ENCODE data around the gene MBP.
A peak's percentile ranks its signal among the peaks of the same experiment; 100 is the strongest.
"Not testable (repeated sequence)": the region's sequence is repeated elsewhere in the genome, so short reads cannot be mapped to it uniquely, and the experiment has no call there.

The MBP gene

DNA sequence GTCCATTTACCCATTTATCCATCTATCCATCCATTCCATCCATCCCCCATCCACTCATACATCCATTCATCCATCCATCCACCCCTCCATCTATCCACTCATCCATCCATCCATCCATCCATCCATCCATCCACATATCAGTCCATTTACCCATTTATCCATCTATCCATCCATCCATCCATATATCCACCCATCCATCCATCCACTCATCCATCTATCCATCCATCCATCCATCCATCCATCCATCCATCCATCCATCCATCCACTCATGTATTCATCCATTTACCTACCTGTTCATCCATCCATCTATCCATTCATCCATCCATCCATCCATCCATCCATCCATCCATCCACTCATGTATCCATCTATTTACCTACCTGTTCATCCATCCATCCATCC lies 113.9 kb downstream of the MBP start:
- DNase-seq = not testable (repeated sequence)

DNA sequence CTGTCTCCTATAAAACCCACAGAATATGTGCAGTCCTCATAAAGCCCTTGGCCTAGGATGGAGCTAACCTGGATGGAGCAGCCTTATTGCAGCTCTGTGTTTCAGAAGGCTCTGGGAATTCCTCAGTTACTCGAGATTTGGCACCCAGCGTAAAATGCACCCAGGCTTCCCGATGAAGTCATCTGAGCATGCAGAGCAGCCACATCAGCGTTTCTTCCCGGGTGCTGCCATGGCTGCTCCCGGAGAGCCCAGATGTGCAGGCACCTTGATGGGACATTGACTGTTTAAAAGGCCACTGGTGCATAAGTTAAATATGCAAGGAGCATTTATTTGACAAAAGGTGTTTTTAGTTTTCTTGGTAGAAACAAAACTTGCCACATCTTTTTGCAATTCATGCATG lies 115.2 kb downstream of the MBP start:
- DNase-seq = no peak

DNA sequence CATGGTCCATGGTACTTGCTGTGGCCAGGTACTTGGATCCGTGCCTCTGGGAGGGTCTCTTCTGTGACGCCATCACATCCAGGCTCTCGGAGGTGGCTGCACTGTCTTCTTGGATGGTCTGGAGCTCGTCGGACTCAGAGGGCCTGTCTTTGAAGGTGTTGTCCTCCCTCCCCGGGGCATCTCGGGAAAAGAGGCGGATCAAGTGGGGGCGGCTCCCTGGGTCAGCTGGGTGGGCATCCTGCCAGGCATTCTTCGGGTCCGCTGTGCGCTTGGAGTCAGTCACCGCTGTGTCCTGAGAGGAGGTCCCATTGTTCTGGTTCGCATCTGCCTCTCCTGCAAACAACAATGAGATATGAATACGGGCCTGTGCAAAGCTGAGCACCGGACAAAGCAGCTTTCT lies 115.6 kb downstream of the MBP start:
- no peak for DNase-seq

DNA sequence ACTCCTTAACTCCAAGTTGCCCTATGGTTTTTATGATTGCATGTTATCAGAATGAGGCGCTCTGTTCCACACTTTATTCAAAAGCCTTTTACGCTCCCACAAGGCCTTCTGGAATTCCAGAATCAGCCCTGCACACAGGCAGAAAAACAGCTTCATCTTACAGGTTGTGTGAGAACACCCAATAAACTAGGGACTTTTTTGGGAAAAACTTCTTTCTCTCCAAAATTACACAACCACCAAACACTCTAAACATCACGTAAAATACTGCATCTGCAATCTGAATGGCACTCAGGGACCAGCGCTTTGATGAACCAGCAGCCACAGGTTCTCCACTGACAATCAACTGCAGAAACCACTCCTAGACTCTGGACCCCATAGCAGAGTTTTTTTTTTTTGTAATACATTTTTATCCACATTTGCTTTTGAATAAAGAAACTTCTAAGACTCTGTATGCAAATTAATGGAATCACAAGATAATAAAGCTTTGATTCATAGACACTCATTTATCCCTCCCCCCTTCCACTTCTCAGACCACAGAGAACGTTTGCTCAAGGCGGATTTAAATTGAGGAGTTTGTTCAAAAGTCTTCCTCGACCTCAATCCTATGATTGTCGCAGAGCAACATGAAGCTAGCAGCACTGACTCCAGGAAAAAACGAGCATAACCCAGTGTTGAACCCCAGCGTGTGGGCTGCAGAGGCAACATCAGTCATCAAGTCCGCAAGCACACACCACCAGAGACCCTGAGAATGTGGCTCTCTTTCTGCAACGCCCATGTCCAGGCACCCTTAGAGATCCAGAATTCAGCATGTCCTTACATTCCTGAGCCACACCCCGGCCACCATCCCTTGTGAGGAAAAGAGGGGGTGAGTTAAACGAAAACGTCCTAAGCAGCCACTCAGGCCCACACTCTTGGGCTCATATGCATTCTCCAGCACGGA lies 116.5 kb downstream of the MBP start:
- no peak for DNase-seq

DNA sequence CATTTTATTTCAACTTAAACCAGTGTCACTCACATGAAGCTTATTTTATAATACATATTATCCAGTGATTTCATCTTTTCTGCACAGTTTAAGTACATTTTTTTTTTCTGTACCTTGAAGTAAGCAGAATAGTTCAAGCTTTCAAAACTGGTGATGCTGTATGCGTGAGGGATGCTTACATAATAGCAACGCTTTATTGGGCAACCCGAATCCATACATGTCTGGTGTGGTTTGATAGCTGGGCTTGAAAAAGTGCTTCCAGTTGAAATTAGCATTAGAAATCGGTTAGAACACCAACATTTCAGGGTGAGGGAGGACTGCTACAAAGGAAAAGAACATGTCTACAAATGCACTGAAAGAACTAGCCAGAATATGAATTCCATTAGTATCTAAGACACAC lies 117.4 kb downstream of the MBP start:
- DNase-seq = no peak

DNA sequence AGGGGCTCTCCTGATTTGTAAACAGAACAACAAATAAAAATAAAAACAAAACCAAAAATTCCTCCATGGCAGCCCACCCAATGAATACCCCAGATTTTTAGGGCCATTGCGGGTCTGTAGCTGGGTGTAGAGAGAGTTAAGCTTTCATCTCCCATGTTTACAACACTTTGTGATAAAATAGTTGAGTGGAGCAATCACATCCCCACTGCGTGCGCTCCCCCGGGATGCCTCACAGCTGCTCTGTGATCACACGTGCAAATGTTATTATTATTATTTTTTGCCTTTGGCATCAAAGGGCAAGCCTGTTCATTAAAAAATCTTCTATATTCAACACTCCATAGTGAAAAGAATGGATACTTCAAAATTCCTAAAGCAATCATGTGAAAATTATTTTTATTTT lies 118.0 kb downstream of the MBP start:
- no peak for DNase-seq

DNA sequence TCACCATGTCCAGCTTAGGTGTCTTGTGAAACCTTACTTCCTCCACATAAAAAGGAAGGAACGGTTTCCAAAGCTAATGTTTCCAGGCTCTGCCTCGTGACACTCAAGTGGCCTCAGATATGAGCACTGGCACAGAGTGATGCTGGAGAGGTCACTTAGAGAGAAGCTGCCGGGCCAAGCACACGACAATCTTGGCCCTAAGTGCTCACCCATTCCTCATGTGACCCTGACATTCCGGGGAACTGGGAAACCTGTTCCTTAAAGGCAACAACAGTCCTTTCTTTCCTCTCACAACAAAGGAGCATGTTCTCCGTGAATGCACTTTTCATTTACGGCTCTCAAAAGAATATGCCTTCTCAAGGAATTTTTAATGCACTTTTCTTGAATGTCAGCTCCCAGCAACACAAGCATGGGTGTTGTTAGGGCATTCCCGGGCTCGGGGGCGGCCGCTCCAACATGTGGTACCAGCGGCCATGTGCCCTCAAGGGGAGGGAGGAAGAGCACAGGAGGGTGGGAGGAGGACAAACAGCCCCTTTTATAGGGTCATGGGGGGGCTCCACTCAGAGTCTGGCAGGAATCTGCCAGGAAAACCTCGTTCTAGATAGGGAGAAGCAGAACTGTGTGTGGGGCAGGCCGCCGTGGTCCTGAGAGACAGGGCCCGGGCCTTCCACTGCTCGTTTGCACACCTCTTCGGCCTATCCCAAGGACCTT lies 118.6 kb downstream of the MBP start:
- no peak for DNase-seq

DNA sequence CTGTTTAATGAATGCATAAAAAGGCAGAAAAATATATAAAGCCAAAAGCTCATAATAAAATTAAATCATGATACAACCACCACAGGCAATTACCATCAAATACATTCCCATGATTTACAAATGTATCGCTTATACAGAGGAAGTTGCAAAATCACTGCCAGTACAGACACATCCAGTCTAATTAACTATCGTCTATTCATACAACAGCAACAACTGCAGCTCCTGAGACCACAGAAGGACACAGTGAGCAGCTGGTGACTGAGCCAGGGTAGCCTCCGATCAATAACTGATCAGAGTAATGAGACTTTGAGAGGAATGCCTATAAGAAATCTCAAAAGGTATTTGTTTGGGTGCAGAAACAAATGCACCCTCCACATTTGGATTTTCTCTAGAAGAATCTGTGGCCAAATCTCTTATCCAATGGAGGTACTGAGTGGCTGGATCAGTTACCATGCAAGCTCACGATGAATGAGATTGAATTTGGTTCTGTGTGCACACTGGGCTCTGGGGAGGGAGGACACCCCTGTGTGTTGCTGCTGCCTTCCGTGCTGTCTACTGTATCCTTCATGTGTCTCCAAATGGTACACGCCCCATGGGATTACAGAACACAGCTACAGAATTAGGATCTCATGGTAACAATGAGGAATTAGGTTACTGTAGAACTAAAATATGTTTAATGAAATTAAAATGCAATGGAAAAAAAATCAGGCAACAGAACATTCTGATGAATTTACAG lies 119.6 kb downstream of the MBP start:
- no peak for DNase-seq

DNA sequence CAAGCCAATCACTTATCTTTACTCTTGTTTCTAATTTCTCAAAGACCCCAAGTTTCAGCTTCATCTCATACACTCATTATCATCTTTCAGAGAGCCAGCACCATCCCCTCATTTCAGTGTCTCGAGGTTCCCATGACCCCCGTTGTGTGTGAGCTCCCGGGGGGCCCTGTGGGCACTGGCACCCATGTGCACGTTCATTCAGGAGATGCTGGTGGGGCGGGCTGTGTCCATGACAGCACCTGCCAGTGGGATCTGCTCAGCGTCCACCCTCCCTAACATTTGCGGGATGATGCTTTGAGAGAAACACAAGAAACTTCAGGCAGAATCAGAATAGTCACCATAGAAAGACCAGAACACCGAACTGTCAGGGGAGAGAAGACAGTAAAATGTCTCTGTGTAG lies 120.5 kb downstream of the MBP start:
- no peak for DNase-seq

DNA sequence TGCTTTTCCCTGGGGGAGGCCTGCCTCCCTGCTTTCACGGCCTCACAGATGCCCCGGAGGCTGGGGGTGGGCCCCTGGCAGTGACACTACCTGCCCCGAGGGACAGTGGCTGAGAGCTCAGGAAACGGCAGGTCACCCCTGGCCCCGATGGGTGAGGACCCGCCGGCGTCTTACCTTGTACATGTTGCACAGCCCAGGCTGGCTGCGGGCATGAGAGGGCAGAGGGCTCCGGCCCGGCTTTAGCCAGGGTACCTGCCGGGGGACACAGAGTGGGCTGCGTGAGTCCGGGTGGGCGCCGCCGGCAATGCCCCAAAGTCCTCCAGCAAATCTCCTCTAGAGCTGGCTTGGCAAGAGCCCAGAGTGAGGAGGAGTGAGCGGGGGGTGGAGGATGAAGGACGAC lies 122.9 kb downstream of the MBP start:
- no peak for DNase-seq

DNA sequence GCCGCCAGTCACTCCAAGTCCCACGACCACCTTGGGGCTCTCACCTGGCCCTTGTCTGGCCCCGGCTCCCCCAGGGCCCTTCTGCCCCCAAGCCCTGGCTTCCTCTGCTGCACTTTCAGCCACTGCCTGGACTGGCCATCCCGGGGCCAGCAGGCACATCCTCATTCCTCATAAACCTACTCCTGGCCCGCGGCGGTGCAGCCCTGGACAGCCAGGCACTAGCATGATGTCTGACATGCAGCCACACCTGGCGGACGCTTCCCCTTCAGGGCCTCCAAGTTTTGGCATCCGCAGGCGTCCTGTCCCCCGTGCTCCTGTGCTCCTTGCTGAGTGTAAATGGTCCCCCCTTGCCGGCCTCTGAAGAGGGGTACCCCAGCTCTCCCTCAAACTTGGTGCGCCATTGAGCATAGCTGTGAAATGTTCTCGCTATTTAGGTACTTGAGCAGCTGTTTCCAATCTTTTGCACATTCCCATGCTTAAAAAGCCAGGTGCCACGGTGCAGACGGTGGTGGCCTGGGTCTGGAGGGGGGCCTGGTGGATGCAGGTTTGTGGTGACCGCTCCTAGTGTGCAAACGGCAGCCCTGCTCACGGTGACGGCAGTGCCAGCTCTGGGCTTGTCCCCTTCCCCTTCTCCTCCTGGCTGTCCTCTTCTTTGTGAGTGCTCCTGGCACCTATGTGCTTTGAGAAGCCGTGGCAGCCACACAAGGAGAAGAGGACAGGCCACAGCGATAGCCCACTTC lies 123.8 kb downstream of the MBP start:
- DNase-seq = no peak

DNA sequence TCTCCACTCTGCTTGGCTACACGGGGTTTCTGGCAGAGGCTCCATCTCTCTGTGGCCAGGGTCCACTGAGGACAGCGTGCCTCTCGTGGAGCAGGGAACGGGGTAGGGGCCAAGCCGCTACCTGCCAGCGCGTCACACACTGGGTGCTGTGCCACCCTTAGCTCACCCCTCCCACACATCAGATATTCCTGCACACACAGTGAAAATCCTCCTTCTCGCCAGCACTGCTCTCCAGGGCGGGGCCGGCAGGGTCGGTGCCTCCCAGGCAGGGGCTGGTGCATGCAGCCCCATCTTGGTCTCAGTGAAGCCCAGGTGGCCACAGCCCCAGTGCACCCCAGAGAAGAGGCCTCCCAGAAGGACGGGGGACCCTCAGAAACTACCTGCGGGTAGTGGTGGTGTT lies 124.6 kb downstream of the MBP start:
- DNase-seq = no peak

DNA sequence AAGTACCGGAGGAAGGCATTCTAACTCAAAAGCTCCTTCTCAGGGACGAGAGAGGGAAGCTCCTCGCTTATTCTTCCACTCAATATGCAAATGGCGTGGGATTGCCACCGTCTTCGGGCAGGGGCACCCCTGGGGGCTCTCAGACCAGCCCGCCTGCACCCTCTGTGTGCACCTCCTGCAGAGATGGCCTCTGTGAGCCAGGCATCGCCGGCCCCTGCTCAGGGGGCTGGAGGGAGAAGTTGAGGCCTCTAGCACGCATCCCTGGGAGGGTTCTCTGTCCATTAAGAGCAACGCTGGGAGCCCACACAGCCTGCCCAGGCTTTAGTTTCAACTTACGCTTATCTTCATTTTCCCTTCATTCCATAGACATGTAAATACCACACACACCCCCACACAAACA lies 125.3 kb downstream of the MBP start:
- DNase-seq = no peak

DNA sequence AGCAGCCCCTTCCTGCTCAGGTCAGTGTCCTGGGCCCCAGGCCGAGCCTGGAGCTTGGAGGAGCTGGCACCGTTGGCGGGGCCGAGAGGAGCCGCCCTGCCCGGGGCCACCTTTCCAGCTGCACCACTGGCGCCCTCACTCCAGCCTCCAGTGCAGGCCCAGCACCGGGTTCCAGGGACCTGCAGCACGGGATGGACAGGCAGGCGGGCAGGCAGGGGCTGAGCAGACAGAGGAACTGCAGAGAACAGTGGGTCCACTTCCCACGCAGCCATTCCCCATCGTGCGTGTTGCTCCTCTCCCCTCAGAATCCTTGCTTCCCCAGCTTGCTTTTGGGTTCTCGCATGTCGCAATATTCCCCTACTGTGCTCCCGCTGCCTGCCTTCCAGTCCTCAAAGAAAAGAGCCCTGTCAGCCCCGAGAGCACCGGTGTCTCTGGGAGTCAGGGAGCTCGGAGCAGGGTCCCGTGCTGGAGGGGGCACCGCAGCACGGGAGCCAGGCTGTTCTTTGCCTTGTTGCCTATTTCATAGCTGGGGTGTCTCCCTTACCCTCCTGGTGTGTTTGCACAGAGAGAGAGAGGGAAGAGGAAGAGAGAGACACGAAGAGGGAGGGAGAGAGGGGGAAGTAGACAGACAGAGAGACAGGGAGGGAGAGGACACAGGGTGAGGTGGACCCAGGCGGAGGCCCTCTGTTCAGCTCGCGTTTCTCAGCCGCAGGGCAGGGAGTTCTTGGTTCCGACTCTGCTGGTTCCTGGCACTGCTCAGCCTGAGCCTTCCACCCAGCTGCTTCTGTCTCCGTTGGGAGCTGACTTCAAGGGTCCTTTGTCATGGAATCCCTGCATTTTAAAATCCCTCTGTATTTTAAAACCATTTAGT lies 126.0 kb downstream of the MBP start:
- DNase-seq = no peak

DNA sequence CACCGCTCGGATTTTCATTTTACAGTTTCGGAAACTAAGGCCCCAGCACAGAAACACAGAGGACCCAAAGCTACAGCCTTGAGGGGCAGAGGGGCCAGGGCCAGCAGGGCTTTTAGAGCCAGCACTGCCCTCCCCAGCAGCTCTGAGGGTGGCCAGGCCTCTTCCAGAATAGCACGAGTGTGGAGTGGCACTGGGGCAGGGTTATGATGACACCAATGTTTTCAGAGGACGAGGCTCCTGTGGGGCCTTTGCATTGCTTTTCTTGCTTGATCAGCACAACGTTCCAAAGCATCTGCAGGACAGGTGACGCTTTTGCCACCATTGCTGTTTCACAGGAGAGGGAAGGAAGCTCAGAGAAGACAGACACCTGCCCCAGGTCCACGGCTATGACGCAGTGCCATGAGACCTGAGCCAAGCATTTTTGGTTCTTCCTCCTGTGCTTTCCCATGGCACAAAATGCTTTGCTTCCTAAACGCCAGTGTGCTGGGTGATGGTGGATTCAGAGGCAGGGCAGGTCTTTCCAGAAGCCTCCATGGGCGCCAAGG lies 126.9 kb downstream of the MBP start:
- no peak for DNase-seq

DNA sequence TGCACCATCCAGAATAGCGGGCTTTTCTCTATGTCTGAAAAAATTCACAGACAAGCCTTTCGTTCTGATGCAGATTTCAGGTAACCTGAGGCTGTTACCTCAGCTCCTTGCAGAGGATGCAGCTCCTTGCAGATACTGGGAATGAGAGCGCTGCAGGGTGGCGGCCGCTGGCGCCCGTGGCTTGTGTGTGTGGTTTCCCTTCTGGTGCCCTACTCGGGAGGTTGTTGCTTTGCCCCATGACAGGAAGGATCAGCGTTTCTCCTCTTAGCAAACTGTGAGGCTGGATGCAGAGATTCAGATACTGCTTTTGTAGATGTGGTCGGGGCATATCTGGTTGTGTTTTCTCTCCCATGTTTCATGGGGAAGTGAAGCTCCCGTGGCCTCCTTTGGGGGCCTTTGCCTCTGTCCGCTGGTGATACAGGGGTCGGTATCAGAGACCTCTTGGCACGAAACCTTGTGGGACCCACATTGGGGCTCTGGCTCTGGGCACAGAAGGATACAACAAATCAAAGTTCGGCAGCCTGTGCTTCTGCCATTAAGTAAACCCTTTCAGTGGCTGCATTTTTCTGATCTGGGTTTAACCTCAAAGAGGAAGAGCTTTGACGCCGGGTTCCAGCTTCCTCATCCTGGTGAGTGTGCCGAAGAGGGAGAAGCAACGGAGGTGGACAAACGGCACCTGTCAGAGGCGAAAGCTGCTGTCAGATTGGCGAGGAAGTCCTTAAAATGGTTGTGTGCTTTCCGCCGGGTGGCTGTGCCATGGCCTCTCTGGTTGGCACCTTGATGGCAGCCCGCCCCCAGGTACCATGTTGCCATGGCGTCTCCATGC lies 127.8 kb downstream of the MBP start:
- peak; percentile 25 to 42 for DNase-seq

DNA sequence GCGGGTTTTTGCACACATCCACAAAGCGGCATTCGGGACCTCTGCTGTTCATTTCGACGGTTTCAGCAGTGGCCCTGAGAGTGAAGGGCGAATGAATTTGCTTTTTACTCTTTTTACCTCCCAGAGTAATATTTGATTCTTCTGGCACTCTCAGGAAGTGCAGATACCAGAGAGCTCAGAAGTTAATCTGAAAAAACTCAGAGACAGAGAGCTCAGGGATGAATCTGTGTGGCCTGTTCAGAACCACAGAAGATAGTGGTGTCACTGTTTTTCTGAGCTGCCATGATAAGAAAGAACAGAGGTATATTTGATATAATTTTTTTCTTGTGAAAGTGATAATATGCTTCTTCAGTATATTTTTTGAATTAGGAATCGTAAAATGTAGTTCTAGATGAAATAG lies 129.3 kb downstream of the MBP start:
- DNase-seq = no peak

DNA sequence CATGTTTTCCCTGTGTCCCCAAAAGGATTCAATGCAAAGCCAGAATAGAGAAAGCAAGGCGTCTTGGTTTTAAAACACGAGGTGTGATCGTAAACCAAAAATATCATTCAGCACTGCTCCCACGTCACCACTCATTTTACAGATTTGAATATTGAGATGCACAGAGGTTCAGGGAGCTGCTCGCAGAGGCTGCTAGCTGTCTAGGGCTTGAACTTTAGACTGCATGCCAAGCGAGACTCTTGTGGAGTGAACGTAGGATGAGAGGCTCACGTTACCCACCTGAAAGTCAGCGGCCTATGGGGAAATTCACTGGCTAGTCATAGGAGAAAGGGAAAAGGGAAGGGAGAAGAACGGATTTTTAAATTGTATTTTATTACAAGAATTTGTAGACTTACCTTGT lies 130.1 kb downstream of the MBP start:
- no peak for DNase-seq

DNA sequence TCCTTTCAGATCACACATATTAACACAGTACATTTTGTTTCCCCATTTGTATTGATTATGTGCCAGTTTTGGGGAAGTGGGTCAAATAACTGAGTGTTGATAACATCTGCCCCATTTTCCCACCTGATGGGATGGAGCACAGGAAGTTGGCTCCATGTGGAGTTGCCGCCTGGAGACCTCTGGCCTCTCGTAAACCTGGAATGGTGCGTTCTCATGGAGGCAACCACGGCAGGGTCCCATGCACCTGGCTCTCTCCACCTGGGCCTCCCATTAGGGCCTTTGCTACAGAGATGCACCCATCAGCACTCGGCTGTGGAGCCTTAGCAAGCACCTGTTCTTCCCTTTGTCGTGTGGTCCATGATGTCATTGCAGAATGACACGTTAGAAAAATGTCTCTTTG lies 130.6 kb downstream of the MBP start:
- no peak for DNase-seq

DNA sequence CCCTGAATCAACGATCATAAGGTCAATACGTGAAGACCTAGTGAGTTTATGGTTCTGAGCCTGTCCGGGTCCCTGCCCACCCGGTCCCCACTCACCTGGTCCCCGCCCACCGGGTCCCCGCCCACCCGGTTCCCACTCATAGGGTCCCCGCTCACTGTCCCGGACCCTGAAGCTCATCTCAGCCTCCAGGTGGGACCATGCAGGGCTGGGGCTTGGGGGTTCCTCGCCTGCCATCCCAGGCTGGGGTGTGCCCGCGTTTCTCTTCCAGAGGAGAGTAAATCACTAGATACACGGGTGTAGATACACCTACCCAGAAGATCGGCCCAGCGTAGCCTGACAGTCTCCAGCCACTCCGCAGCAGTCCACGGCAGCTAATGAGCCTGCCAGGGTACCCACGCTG lies 131.5 kb downstream of the MBP start:
- DNase-seq = no peak

DNA sequence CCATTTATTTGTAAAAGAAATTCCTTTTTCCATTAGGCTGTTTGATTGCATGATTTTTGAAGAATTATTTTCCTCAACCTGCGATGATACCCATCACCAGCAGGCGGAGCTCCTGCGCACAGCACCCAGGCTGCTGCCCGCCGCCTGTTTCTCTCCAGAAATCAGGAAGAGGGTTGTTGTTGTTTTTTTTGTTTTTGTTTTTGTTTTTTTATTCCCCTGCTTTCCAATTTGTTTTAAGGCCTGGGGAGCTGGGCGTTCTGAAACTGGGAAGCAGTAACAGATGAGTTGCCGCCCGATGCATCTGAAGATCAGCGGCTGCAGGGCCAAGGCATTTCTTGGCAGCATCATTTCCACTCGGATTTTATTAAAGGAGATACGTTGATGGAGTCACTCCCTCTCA lies 132.1 kb downstream of the MBP start:
- DNase-seq = peak in 1 of 2 donors; percentile 20

Measured in bone marrow (tissue), 2 donors.